ENCODE results near the gene ZNF778.

DNA sequence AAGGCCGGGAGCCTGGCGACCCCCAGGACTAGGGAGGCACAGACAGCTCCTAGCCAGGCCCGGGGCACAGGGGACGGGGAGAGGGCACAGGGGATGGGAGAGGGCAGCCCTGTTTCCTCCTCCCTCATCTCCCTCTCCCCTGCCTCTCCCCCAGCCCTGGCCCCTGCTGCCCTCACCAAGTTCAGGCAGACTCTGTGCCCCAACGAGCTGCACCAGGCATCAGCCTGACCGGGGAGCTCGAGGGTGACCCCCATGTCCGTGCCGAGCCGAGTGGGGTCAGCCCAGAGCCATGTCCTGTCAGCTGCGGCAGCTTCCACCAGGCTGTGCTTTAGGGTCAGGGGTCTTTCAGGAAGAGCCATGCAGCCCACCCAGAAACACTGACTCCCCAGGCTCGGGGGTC is 40.0 kb upstream of the ZNF778 start:
- TF ChIP-seq ZNF324 (tag by site-specific recombination; IDR thresholded peaks at IDR 0.05) (no peak), ZNF133 (tag by site-specific recombination; IDR thresholded peaks at IDR 0.05) (no peak), ZNF747 (tag by site-specific recombination; IDR thresholded peaks at IDR 0.05) (no peak), ZNF549 (tag by site-specific recombination; IDR thresholded peaks at IDR 0.05) (no peak), ZNF473 (tag by site-specific recombination; IDR thresholded peaks at IDR 0.05) (no peak), RBAK (tag by site-specific recombination; IDR thresholded peaks at IDR 0.05) (no peak), ZBTB7A (tag by site-specific recombination; IDR thresholded peaks at IDR 0.05; ENCODE audit: low read depth) (no peak)
- TF ChIP-seq, protein P1, sequence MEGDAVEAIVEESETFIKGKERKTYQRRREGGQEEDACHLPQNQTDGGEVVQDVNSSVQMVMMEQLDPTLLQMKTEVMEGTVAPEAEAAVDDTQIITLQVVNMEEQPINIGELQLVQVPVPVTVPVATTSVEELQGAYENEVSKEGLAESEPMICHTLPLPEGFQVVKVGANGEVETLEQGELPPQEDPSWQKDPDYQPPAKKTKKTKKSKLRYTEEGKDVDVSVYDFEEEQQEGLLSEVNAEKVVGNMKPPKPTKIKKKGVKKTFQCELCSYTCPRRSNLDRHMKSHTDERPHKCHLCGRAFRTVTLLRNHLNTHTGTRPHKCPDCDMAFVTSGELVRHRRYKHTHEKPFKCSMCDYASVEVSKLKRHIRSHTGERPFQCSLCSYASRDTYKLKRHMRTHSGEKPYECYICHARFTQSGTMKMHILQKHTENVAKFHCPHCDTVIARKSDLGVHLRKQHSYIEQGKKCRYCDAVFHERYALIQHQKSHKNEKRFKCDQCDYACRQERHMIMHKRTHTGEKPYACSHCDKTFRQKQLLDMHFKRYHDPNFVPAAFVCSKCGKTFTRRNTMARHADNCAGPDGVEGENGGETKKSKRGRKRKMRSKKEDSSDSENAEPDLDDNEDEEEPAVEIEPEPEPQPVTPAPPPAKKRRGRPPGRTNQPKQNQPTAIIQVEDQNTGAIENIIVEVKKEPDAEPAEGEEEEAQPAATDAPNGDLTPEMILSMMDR (tag by site-specific recombination; IDR thresholded peaks at IDR 0.05), result no peak
- TF ChIP-seq, protein P2, sequence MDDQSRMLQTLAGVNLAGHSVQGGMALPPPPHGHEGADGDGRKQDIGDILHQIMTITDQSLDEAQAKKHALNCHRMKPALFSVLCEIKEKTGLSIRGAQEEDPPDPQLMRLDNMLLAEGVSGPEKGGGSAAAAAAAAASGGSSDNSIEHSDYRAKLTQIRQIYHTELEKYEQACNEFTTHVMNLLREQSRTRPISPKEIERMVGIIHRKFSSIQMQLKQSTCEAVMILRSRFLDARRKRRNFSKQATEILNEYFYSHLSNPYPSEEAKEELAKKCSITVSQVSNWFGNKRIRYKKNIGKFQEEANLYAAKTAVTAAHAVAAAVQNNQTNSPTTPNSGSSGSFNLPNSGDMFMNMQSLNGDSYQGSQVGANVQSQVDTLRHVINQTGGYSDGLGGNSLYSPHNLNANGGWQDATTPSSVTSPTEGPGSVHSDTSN (CRISPR knock-in tag; IDR thresholded peaks at IDR 0.05), result no peak
- TF ChIP-seq, protein P3, sequence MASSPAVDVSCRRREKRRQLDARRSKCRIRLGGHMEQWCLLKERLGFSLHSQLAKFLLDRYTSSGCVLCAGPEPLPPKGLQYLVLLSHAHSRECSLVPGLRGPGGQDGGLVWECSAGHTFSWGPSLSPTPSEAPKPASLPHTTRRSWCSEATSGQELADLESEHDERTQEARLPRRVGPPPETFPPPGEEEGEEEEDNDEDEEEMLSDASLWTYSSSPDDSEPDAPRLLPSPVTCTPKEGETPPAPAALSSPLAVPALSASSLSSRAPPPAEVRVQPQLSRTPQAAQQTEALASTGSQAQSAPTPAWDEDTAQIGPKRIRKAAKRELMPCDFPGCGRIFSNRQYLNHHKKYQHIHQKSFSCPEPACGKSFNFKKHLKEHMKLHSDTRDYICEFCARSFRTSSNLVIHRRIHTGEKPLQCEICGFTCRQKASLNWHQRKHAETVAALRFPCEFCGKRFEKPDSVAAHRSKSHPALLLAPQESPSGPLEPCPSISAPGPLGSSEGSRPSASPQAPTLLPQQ (tag by site-specific recombination; IDR thresholded peaks at IDR 0.05), result no peak
- TF ChIP-seq, protein P4, sequence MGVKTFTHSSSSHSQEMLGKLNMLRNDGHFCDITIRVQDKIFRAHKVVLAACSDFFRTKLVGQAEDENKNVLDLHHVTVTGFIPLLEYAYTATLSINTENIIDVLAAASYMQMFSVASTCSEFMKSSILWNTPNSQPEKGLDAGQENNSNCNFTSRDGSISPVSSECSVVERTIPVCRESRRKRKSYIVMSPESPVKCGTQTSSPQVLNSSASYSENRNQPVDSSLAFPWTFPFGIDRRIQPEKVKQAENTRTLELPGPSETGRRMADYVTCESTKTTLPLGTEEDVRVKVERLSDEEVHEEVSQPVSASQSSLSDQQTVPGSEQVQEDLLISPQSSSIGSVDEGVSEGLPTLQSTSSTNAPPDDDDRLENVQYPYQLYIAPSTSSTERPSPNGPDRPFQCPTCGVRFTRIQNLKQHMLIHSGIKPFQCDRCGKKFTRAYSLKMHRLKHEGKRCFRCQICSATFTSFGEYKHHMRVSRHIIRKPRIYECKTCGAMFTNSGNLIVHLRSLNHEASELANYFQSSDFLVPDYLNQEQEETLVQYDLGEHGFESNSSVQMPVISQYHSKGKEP (tag by site-specific recombination; IDR thresholded peaks at IDR 0.05), result no peak
